PFSK-1 (cell line): Measurements from ENCODE around the gene ACY1.

Source experiments
- POLR2AphosphoS5 ChIP-seq: IDR thresholded peaks from 2 replicates; pipeline ENCODE4 v1.6.1; 2012; ENCODE audit warnings: low read depth, mild to moderate bottlenecking, control low read depth, low read length, moderate library complexity
- SIN3A ChIP-seq: IDR thresholded peaks from 2 replicates; pipeline ENCODE4 v1.6.1; 2012; ENCODE audit warnings: mild to moderate bottlenecking, low read length, moderate library complexity, borderline replicate concordance; ENCODE audit not compliant: insufficient read depth
- TF ChIP-seq, protein P1 (sequence below), 2 experiments: IDR thresholded peaks; 2 replicates each; pipeline versions ENCODE4 v1.6.1 to v1.8.0; 2011 to 2012; ENCODE audit warnings: low read depth in 2 of 2, low read length in 2 of 2, control low read depth in 1 of 2, inconsistent platforms in 1 of 2, mild to moderate bottlenecking in 1 of 2, moderate library complexity in 1 of 2; ENCODE audit not compliant: insufficient read depth in 1 of 2

GRCh38 chr3:51934139-51934850 is 49.0 kb upstream of the ACY1 start:
- TF ChIP-seq, protein P1, sequence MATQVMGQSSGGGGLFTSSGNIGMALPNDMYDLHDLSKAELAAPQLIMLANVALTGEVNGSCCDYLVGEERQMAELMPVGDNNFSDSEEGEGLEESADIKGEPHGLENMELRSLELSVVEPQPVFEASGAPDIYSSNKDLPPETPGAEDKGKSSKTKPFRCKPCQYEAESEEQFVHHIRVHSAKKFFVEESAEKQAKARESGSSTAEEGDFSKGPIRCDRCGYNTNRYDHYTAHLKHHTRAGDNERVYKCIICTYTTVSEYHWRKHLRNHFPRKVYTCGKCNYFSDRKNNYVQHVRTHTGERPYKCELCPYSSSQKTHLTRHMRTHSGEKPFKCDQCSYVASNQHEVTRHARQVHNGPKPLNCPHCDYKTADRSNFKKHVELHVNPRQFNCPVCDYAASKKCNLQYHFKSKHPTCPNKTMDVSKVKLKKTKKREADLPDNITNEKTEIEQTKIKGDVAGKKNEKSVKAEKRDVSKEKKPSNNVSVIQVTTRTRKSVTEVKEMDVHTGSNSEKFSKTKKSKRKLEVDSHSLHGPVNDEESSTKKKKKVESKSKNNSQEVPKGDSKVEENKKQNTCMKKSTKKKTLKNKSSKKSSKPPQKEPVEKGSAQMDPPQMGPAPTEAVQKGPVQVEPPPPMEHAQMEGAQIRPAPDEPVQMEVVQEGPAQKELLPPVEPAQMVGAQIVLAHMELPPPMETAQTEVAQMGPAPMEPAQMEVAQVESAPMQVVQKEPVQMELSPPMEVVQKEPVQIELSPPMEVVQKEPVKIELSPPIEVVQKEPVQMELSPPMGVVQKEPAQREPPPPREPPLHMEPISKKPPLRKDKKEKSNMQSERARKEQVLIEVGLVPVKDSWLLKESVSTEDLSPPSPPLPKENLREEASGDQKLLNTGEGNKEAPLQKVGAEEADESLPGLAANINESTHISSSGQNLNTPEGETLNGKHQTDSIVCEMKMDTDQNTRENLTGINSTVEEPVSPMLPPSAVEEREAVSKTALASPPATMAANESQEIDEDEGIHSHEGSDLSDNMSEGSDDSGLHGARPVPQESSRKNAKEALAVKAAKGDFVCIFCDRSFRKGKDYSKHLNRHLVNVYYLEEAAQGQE (IDR thresholded peaks at IDR 0.05; ENCODE audit: insufficient read depth in 1 of 2, low read depth in 2 of 2, low read length in 2 of 2) = peak in 1 of 2 experiments; percentile 83; a peak in 2 of 4 replicates
- TF ChIP-seq SIN3A (no peak), POLR2AphosphoS5 (no peak)
